A549 treated with GW870086 at 1 μM for 4 hours (cell line): ENCODE results near the gene DENR. TPM values are rescaled to one million over a fixed set of nuclear protein-coding genes. Genes with fewer than 3 reads are reported as not detected.

Source experiments
- total RNA-seq: library from RNA; stranded (reverse); fragments of 200-300 nt; extraction: Qiagen RNA extraction; gene quantifications from 5 replicates; pipeline ENCODE4 v1.2.3, GENCODE V29; 2022; ENCODE audit warnings: low read depth

The DENR gene
- total RNA-seq: 51.7 to 58.3 TPM (median 56.0 TPM) in 5 replicates

GRCh38 chr12:122752464-122753318 lies at the start of gene DENR:
Gene DENR (plus strand): TSS chr12:122752824. CDS start chr12:122753702, 878 bp downstream.

GRCh38 chr12:122702890-122703611 lies 49.6 kb upstream of the DENR start, which contains the start of gene HCAR2:
Gene HCAR2 (minus strand): TSS chr12:122703357. CDS start chr12:122703283, 74 bp downstream.

GRCh38 chr12:122716658-122717057 lies 36.0 kb upstream of the DENR start, which contains the start of gene HCAR3:
Gene HCAR3 (minus strand): TSS chr12:122716811. CDS start chr12:122716737, 74 bp downstream.

GRCh38 chr12:122730215-122731014 lies 22.2 kb upstream of the DENR start, which contains the start of gene HCAR1:
Gene HCAR1 (minus strand): TSS chr12:122730844. CDS start chr12:122730339, 505 bp downstream.

Other genes with a start within 250 kb of the DENR start
- gene RSRC2, start 225.9 kb upstream of the DENR start, total RNA-seq: 43.4 to 61.1 TPM (median 55.3 TPM) in 5 replicates
- gene KNTC1, start 225.6 kb upstream of the DENR start, total RNA-seq: 18.8 to 25.6 TPM (median 22.0 TPM) in 5 replicates
- gene HCAR2, start 49.5 kb upstream of the DENR start, total RNA-seq: 0.06 TPM in 1 of 5 replicates, not detected in the others
- gene HCAR3, start 36.0 kb upstream of the DENR start, total RNA-seq: 0.17 TPM in 1 of 5 replicates, not detected in the others
- 0.03 to 0.07 TPM (median 0.06 TPM) in 4 of 5 replicates, not detected in the other for gene HCAR1, start 22.0 kb upstream of the DENR start, total RNA-seq
- gene CCDC62, start 21.7 kb downstream of the DENR start, total RNA-seq: 0.07 to 0.10 TPM (median 0.08 TPM) in 3 of 5 replicates, not detected in the others
- gene HIP1R, start 82.6 kb downstream of the DENR start, total RNA-seq: 20.6 to 29.5 TPM (median 26.6 TPM) in 5 replicates
- 28.8 to 34.1 TPM (median 33.4 TPM) in 5 replicates for gene VPS37B, start 143.3 kb downstream of the DENR start, total RNA-seq
- 9.6 to 13.1 TPM (median 12.2 TPM) in 5 replicates for gene ABCB9, start 213.6 kb downstream of the DENR start, total RNA-seq
- gene OGFOD2, start 222.4 kb downstream of the DENR start, total RNA-seq: 12.4 to 17.4 TPM (median 16.1 TPM) in 5 replicates
- 207 to 273 TPM (median 241 TPM) in 5 replicates for gene ARL6IP4, start 227.9 kb downstream of the DENR start, total RNA-seq